Measurements from ENCODE around the gene RSF1. TPM values are rescaled to one million over a fixed set of nuclear protein-coding genes. Genes with fewer than 3 reads are reported as not detected.

Gene RSF1
- total and polyA plus RNA-seq, 8 donors = 49.3 to 94.8 (median 73.7) TPM

GRCh38 chr11:77617892-77618291 lies 202.6 kb downstream of the RSF1 start:
- Histone ChIP-seq H3K36me3 (peaks cover 0 to 91% of the 10 kb centered on the region in 2 donors), H3K9me3 (no peaks in the 10 kb centered on the region), H3K27me3 (no peaks in the 10 kb centered on the region), H3K4me1 (no peaks in the 10 kb centered on the region), H3K27ac (no peak overlapping the region), H3K4me3 (no peak overlapping the region)
- DNase-seq (no peak), ATAC-seq (no peak)
- intact Hi-C loops (cut with DNase I) = no loop called here
- TF ChIP-seq CTCF (IDR thresholded peaks at IDR 0.05) = no peak

- Histone ChIP-seq H3K4me1 (no peaks in the 10 kb centered on the region), H3K27ac (no peak overlapping the region), H3K36me3 (peaks cover 0 to 74% of the 10 kb centered on the region in 2 donors), H3K9me3 (no peaks in the 10 kb centered on the region), H3K27me3 (no peaks in the 10 kb centered on the region), H3K4me3 (no peak overlapping the region)
- TF ChIP-seq CTCF (IDR thresholded peaks at IDR 0.05) = no peak
- DNase-seq (no peak), ATAC-seq (no peak)
- intact Hi-C loops (cut with DNase I) = no loop called here
These were observed 208.6 kb downstream of the RSF1 start for GRCh38 chr11:77611921-77612320.

Other genes with a start within 250 kb of the RSF1 start
- 1 to 10 TPM in 1 of 2 donors, under 1 TPM in 1; 0.94 to 1.2 TPM for gene AQP11, start 230.8 kb downstream of the RSF1 start, total RNA-seq
- gene AQP11, start 230.8 kb downstream of the RSF1 start, polyA plus RNA-seq (ENCODE audit: insufficient read length in 6 of 6) = 1 to 10 TPM; 2.6 to 3.4 (median 3.3) TPM
- gene CLNS1A, start 182.9 kb downstream of the RSF1 start, total RNA-seq = 10 to 100 TPM; 61.1 to 70.3 TPM
- 100 to 1,000 TPM; 179 to 202 (median 188) TPM for gene CLNS1A, start 182.9 kb downstream of the RSF1 start, polyA plus RNA-seq (ENCODE audit: insufficient read length in 6 of 6)
- 10 to 100 TPM; 21.4 to 33.8 TPM for gene AAMDC, start 422 bp upstream of the RSF1 start, total RNA-seq
- gene AAMDC, start 422 bp upstream of the RSF1 start, polyA plus RNA-seq (ENCODE audit: insufficient read length in 6 of 6) = 10 to 100 TPM; 48.1 to 74.5 (median 59.8) TPM
- gene INTS4, start 173.9 kb upstream of the RSF1 start, total RNA-seq = 10 to 100 TPM; 31.1 to 31.2 TPM
- gene INTS4, start 173.9 kb upstream of the RSF1 start, polyA plus RNA-seq (ENCODE audit: insufficient read length in 6 of 6) = 10 to 100 TPM; 50.2 to 63.9 (median 54.3) TPM
- 10 to 100 TPM; 17.7 to 19.2 TPM for gene KCTD14, start 202.6 kb upstream of the RSF1 start, total RNA-seq
- gene KCTD14, start 202.6 kb upstream of the RSF1 start, polyA plus RNA-seq (ENCODE audit: insufficient read length in 6 of 6) = 10 to 100 TPM in 1 of 6 donors, 1 to 10 TPM in 5; 6.5 to 10.0 (median 8.6) TPM
- gene THRSP, start 243.1 kb upstream of the RSF1 start, total RNA-seq = not detected
- under 1 TPM; 0.23 to 0.83 (median 0.44) TPM for gene THRSP, start 243.1 kb upstream of the RSF1 start, polyA plus RNA-seq (ENCODE audit: insufficient read length in 6 of 6)